BLaER1 treated with 17β-estradiol and CSF1 and Interleukin-3, amounts not matched to agents 10 nM and 100 nM (cell line): ENCODE results near the gene SACS.

Experiments used
- H3K27ac ChIP-seq, 11 experiments: shearing (Covaris generic); formaldehyde crosslinking; 2 replicates each; pipeline ENCODE4 v1.8.1; 2022
- H3K27me3 ChIP-seq, 11 experiments: shearing (Covaris generic); formaldehyde crosslinking; 2 replicates each; pipeline ENCODE4 v1.8.1; 2022
- H3K36me3 ChIP-seq, 11 experiments: shearing (Covaris generic); formaldehyde crosslinking; 2 replicates each; pipeline ENCODE4 v1.8.1; 2022
- H3K4me1 ChIP-seq, 10 experiments: shearing (Covaris generic); formaldehyde crosslinking; 2 replicates each; pipeline ENCODE4 v1.8.1; 2022
- H3K4me2 ChIP-seq, 11 experiments: shearing (Covaris generic); formaldehyde crosslinking; 2 replicates each; pipeline ENCODE4 v1.8.1; 2022
- H3K4me3 ChIP-seq, 10 experiments: shearing (Covaris generic); formaldehyde crosslinking; 2 replicates each; pipeline ENCODE4 v1.8.1; 2022
- H3K9ac ChIP-seq, 11 experiments: shearing (Covaris generic); formaldehyde crosslinking; 2 replicates each; pipeline ENCODE4 v1.8.1; 2022
- H3K9me3 ChIP-seq, 11 experiments: shearing (Covaris generic); formaldehyde crosslinking; replicated peaks in 1 of 11; 2 replicates each; pipeline ENCODE4 v1.8.1; 2022
- H4K20me1 ChIP-seq, 11 experiments: shearing (Covaris generic); formaldehyde crosslinking; 2 replicates each; pipeline ENCODE4 v1.8.1; 2022
- Cebpa-rat ChIP-seq, 11 experiments: shearing (Covaris generic); IDR thresholded peaks; 2 replicates each; pipeline ENCODE4 v1.8.1; 2022

SACS gene

GRCh38 chr13:23365652-23366051 lies 67.8 kb downstream of the SACS start:
- no peak for TF ChIP-seq Cebpa-rat (IDR thresholded peaks at IDR 0.05)
- peaks cover 99 to 100% (median 100%) of the 10 kb centered on the region in 11 experiments for H3K36me3 ChIP-seq
- H3K9me3 ChIP-seq = no peaks in the 10 kb centered on the region
- H3K4me3 ChIP-seq = no peak overlapping the region
- H4K20me1 ChIP-seq = peaks cover 0 to 90% (median 19%) of the 10 kb centered on the region in 11 experiments; a peak in 14 of 22 replicates
- H3K27me3 ChIP-seq = no peaks in the 10 kb centered on the region
- H3K9ac ChIP-seq = no peak overlapping the region
- H3K4me2 ChIP-seq = no peak overlapping the region
- peaks cover 0 to 15% (median 0%) of the 10 kb centered on the region in 10 experiments; a peak in 4 of 20 replicates for H3K4me1 ChIP-seq
- H3K27ac ChIP-seq = no peak overlapping the region

- peaks cover 84 to 100% (median 97%) of the 10 kb centered on the region in 11 experiments for H3K36me3 ChIP-seq
Observed at GRCh38 chr13:23359882-23360281, 73.6 kb downstream of the SACS start.

GRCh38 chr13:23357349-23357748 lies 76.2 kb downstream of the SACS start:
- no peak overlapping the region for H3K27ac ChIP-seq
- no peaks in the 10 kb centered on the region for H3K27me3 ChIP-seq
- no peak overlapping the region for H3K9ac ChIP-seq
- H3K4me1 ChIP-seq = peaks cover 0 to 27% (median 0%) of the 10 kb centered on the region in 10 experiments; a peak in 4 of 20 replicates
- no peak overlapping the region for H3K4me3 ChIP-seq
- H4K20me1 ChIP-seq = peaks cover 0 to 90% (median 29%) of the 10 kb centered on the region in 11 experiments; a peak in 14 of 22 replicates
- H3K4me2 ChIP-seq = no peak overlapping the region
- no peaks in the 10 kb centered on the region for H3K9me3 ChIP-seq
- no peak for TF ChIP-seq Cebpa-rat (IDR thresholded peaks at IDR 0.05)
- peaks cover 83 to 100% (median 96%) of the 10 kb centered on the region in 11 experiments for H3K36me3 ChIP-seq

More at GRCh38 chr13:23359882-23360281, 73.6 kb downstream of the SACS start:
- H3K9me3 ChIP-seq = no peaks in the 10 kb centered on the region
- H3K4me3 ChIP-seq = no peak overlapping the region
- peaks cover 0 to 27% (median 0%) of the 10 kb centered on the region in 10 experiments; a peak in 4 of 20 replicates for H3K4me1 ChIP-seq
- no peak overlapping the region for H3K9ac ChIP-seq
- H4K20me1 ChIP-seq = peaks cover 0 to 95% (median 31%) of the 10 kb centered on the region in 11 experiments; a peak in 15 of 22 replicates
- no peak for TF ChIP-seq Cebpa-rat (IDR thresholded peaks at IDR 0.05)
- no peaks in the 10 kb centered on the region for H3K27me3 ChIP-seq
- H3K27ac ChIP-seq = peak overlapping the region in 1 of 11 experiments; percentile 14; a peak in 1 of 22 replicates
- H3K4me2 ChIP-seq = peak overlapping the region in 1 of 11 experiments; percentile 42; a peak in 2 of 22 replicates

- no peak overlapping the region for H3K27ac ChIP-seq
- no peak overlapping the region for H3K9ac ChIP-seq
- peaks cover 0 to 90% (median 24%) of the 10 kb centered on the region in 11 experiments; a peak in 14 of 22 replicates for H4K20me1 ChIP-seq
- no peaks in the 10 kb centered on the region for H3K27me3 ChIP-seq
- peaks cover 0 to 19% (median 0%) of the 10 kb centered on the region in 10 experiments; a peak in 4 of 20 replicates for H3K4me1 ChIP-seq
- peaks cover 83 to 100% (median 96%) of the 10 kb centered on the region in 11 experiments for H3K36me3 ChIP-seq
- no peak overlapping the region for H3K4me3 ChIP-seq
- TF ChIP-seq Cebpa-rat (IDR thresholded peaks at IDR 0.05) = no peak
- no peak overlapping the region for H3K4me2 ChIP-seq
- H3K9me3 ChIP-seq = peaks cover 0 to 4% (median 0%) of the 10 kb centered on the region in 11 experiments; a peak in 2 of 22 replicates
Observed at GRCh38 chr13:23356368-23356767, 77.1 kb downstream of the SACS start.

- Histone ChIP-seq H3K9me3 (peaks cover 0 to 6% (median 0%) of the 10 kb centered on the region in 11 experiments; a peak in 4 of 22 replicates), H3K9ac (no peak overlapping the region), H3K4me2 (no peak overlapping the region), H3K4me1 (peaks cover 0 to under 1% (median 0%) of the 10 kb centered on the region in 10 experiments; a peak in 1 of 20 replicates), H3K27ac (no peak overlapping the region), H3K36me3 (peaks cover 93 to 100% (median 96%) of the 10 kb centered on the region in 11 experiments), H3K4me3 (no peak overlapping the region), H3K27me3 (no peaks in the 10 kb centered on the region), H4K20me1 (peaks cover 0 to 90% (median 22%) of the 10 kb centered on the region in 11 experiments; a peak in 11 of 22 replicates)
- TF ChIP-seq Cebpa-rat (IDR thresholded peaks at IDR 0.05) = no peak
Observed at GRCh38 chr13:23354520-23354919, 79.0 kb downstream of the SACS start.

GRCh38 chr13:23352161-23352560 lies 81.3 kb downstream of the SACS start:
- TF ChIP-seq Cebpa-rat (IDR thresholded peaks at IDR 0.05) = no peak
- peaks cover 97 to 100% (median 99%) of the 10 kb centered on the region in 11 experiments for H3K36me3 ChIP-seq
- no peaks in the 10 kb centered on the region for H3K27me3 ChIP-seq
- H4K20me1 ChIP-seq = peaks cover 0 to 94% (median 28%) of the 10 kb centered on the region in 11 experiments; a peak in 12 of 22 replicates
- H3K4me2 ChIP-seq = no peak overlapping the region
- H3K9ac ChIP-seq = no peak overlapping the region
- no peaks in the 10 kb centered on the region for H3K4me1 ChIP-seq
- H3K4me3 ChIP-seq = no peak overlapping the region
- H3K27ac ChIP-seq = no peak overlapping the region
- H3K9me3 ChIP-seq = peaks cover 0 to 12% (median 4%) of the 10 kb centered on the region in 11 experiments; a peak in 9 of 22 replicates

GRCh38 chr13:23350009-23350408 lies 83.5 kb downstream of the SACS start:
- H3K27me3 ChIP-seq = no peaks in the 10 kb centered on the region
- no peak overlapping the region for H3K4me3 ChIP-seq
- H3K9me3 ChIP-seq = peaks cover 0 to 18% (median 5%) of the 10 kb centered on the region in 11 experiments; a peak in 9 of 22 replicates
- no peak overlapping the region for H3K9ac ChIP-seq
- peaks cover 0 to 92% (median 28%) of the 10 kb centered on the region in 11 experiments; a peak in 11 of 22 replicates for H4K20me1 ChIP-seq
- TF ChIP-seq Cebpa-rat (IDR thresholded peaks at IDR 0.05) = no peak
- no peak overlapping the region for H3K4me2 ChIP-seq
- peaks cover 94 to 100% (median 96%) of the 10 kb centered on the region in 11 experiments for H3K36me3 ChIP-seq
- peaks cover 0 to 4% (median 0%) of the 10 kb centered on the region in 10 experiments; a peak in 1 of 20 replicates for H3K4me1 ChIP-seq
- no peak overlapping the region for H3K27ac ChIP-seq

GRCh38 chr13:23349161-23349897 lies 84.2 kb downstream of the SACS start:
- peaks cover 0 to 18% (median 6%) of the 10 kb centered on the region in 11 experiments; a peak in 10 of 22 replicates for H3K9me3 ChIP-seq
- H3K4me2 ChIP-seq = no peak overlapping the region
- H3K27me3 ChIP-seq = no peaks in the 10 kb centered on the region
- H4K20me1 ChIP-seq = peaks cover 0 to 92% (median 21%) of the 10 kb centered on the region in 11 experiments; a peak in 11 of 22 replicates
- peaks cover 93 to 100% (median 96%) of the 10 kb centered on the region in 11 experiments for H3K36me3 ChIP-seq
- no peak overlapping the region for H3K9ac ChIP-seq
- H3K4me1 ChIP-seq = peaks cover 0 to 4% (median 0%) of the 10 kb centered on the region in 10 experiments; a peak in 1 of 20 replicates
- H3K27ac ChIP-seq = no peak overlapping the region
- no peak for TF ChIP-seq Cebpa-rat (IDR thresholded peaks at IDR 0.05)
- no peak overlapping the region for H3K4me3 ChIP-seq
